ENCODE results near the gene CELF2. TPM values are rescaled to one million over a fixed set of nuclear protein-coding genes. Genes with fewer than 3 reads are reported as not detected.

The CELF2 gene
- total and polyA plus RNA-seq, 2 donors from 2014 or later: 1.7 to 39.2 TPM

GRCh38 chr10:11010582-11010981 is 7.1 kb upstream of the CELF2 start:
- no peak overlapping the region for H3K27ac ChIP-seq (ENCODE audit: low read depth in 2 of 2, low read length in 2 of 2)
- H3K9ac ChIP-seq (ENCODE audit: low read length in 3 of 3): no peak overlapping the region
- FAIRE-seq (no peak), DNase-seq (no peak)
- no peak for TF ChIP-seq CTCF (IDR thresholded peaks at IDR 0.05; ENCODE audit: borderline replicate concordance, extremely low read depth, insufficient read depth)
- no peaks in the 10 kb centered on the region for H3K4me1 ChIP-seq (ENCODE audit: control insufficient read depth in 2 of 3, insufficient read depth in 2 of 3, low read depth in 1 of 3, low read length in 3 of 3)
- H3K36me3 ChIP-seq (ENCODE audit: control insufficient read depth in 2 of 3, insufficient read depth in 3 of 3, low read length in 3 of 3): no peaks in the 10 kb centered on the region
- intact Hi-C loops (cut with DNase I): no loop called here
- H3K9me3 ChIP-seq (ENCODE audit: control insufficient read depth in 2 of 3, insufficient read depth in 1 of 3, low read length in 3 of 3): no peaks in the 10 kb centered on the region
- no peaks in the 10 kb centered on the region for H3K27me3 ChIP-seq (ENCODE audit: control insufficient read depth, insufficient read depth, low read length)
- H3K4me3 ChIP-seq (ENCODE audit: low read length in 3 of 3): no peak overlapping the region

GRCh38 chr10:11011436-11011835 is 6.2 kb upstream of the CELF2 start:
- H3K4me3 ChIP-seq (ENCODE audit: low read length in 3 of 3): no peak overlapping the region
- FAIRE-seq: no peak
- no peak for DNase-seq
- H3K4me1 ChIP-seq (ENCODE audit: control insufficient read depth in 2 of 3, insufficient read depth in 2 of 3, low read depth in 1 of 3, low read length in 3 of 3): no peaks in the 10 kb centered on the region
- H3K27ac ChIP-seq (ENCODE audit: low read depth in 2 of 2, low read length in 2 of 2): no peak overlapping the region
- no peak for TF ChIP-seq CTCF (IDR thresholded peaks at IDR 0.05; ENCODE audit: borderline replicate concordance, extremely low read depth, insufficient read depth)
- no peaks in the 10 kb centered on the region for H3K36me3 ChIP-seq (ENCODE audit: control insufficient read depth in 2 of 3, insufficient read depth in 3 of 3, low read length in 3 of 3)
- H3K9me3 ChIP-seq (ENCODE audit: control insufficient read depth in 2 of 3, insufficient read depth in 1 of 3, low read length in 3 of 3): no peaks in the 10 kb centered on the region
- intact Hi-C loops (cut with DNase I): no loop called here
- H3K27me3 ChIP-seq (ENCODE audit: control insufficient read depth, insufficient read depth, low read length): no peaks in the 10 kb centered on the region
- H3K9ac ChIP-seq (ENCODE audit: low read length in 3 of 3): no peak overlapping the region

- intact Hi-C loops (cut with DNase I): no loop called here
- H3K9ac ChIP-seq (ENCODE audit: low read length in 3 of 3): no peak overlapping the region
- FAIRE-seq: no peak
- no peak overlapping the region for H3K27ac ChIP-seq (ENCODE audit: low read depth in 2 of 2, low read length in 2 of 2)
- no peak for TF ChIP-seq CTCF (IDR thresholded peaks at IDR 0.05; ENCODE audit: borderline replicate concordance, extremely low read depth, insufficient read depth)
- H3K36me3 ChIP-seq (ENCODE audit: control insufficient read depth in 2 of 3, insufficient read depth in 3 of 3, low read length in 3 of 3): no peaks in the 10 kb centered on the region
- H3K4me3 ChIP-seq (ENCODE audit: low read length in 3 of 3): no peak overlapping the region
- H3K27me3 ChIP-seq (ENCODE audit: control insufficient read depth, insufficient read depth, low read length): peaks cover 4% of the 10 kb centered on the region
- no peaks in the 10 kb centered on the region for H3K9me3 ChIP-seq (ENCODE audit: control insufficient read depth in 2 of 3, insufficient read depth in 1 of 3, low read length in 3 of 3)
- H3K4me1 ChIP-seq (ENCODE audit: control insufficient read depth in 2 of 3, insufficient read depth in 2 of 3, low read depth in 1 of 3, low read length in 3 of 3): no peaks in the 10 kb centered on the region
- DNase-seq: no peak
These were observed 5.7 kb upstream of the CELF2 start for GRCh38 chr10:11011984-11012383.

Measured in kidney (tissue), 14 donors.